ENCODE measurements around the gene NGEF.

Gene NGEF

DNA sequence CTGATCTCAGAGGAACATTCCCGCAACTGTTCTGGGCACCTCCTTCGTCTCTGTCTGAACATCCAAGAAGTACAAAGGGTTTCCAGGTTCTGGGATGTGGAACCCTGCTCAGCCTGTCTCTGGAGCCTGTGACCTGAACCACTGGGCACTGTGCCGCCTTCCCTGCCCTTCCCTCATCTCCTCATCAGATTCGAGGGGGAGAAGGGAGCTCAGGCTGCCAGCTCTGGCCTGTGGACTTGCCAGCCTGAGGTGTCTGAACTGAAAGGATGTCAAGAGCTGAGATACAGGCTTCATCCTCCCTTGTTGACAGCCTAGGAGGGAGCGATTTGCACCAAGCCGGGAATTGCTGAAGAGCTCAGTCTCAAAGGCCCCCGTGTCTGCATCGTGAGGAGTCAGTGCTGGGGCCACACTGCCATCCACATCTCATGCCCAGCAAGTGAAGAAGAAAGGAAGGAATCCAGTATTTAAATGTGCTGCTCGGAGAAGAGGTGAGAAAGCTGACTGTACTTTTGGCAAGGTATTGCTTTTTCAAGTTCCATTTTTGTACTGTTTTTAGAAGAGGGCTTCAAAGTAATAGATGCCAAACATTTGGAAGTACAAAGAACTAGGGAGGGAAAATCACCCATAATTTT, 32.0 kb upstream of the NGEF start:
- no peak for DNase-seq

DNA sequence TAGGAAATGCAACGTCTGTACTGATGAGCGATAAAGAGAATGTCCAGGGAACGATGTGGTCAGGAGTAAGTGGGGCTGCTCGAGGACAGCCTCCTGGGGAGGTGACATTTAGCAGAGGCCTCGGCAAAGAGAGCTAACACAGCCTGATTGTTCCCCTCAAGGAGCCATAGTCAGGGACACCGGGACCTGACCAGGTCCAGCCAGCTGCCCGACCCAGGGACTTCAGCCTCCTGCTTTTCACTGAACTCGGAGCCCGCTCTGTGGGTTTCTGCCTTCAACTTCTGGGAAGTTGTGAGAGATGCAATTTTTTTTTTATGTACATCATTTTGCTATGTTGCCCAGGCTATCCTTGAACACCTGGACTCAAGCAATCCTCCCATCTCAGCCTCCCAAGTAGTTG, 29.5 kb upstream of the NGEF start:
- no peak for DNase-seq

DNA sequence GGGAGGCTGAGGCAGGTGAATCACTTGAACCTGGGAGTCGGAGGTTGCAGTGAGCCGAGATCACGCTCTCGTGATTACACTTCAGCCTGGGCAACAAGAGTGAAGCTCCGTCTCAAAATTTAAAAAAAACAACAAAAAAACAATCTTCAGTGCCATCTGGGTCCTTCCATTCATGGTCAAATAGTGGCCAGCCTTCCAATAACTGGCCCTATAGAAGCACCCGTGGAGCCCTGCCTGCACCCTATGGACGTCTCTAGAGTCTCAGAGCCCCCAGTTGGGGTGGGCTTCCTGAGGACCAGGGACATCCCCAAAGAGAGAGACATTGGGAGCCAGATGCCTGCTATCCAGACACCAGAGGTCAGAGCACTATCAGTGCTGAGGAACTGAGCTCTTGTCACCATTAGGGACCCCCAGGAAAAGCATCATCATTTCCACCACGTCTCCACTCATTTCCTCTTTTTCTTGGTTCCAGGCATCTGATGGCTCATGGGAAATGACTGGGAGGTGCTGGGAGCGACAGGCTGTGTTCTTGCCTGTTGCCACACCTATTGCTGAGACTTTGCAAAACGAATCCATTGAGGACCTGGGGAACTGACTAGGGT, 28.8 kb upstream of the NGEF start:
- no peak for DNase-seq

DNA sequence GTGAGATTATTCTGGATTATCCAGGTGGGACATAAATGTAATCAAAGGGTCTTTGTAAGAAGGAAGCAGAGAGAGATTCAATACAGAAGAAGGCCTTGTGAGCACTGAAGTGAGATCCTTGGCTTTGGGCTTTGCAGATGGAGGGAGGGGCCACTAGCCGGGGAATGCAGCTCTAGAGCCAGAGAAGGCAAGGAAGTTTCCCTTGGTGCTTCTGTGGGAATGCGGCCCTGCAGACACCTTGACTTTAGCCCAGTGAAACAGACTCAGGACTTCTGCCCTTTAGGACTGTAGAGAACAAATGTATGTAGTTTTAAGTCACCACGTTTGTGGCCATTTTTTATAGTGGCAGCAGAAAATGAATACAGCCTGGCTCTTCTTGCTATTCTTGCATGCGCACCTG, 27.5 kb upstream of the NGEF start:
- DNase-seq = no peak

DNA sequence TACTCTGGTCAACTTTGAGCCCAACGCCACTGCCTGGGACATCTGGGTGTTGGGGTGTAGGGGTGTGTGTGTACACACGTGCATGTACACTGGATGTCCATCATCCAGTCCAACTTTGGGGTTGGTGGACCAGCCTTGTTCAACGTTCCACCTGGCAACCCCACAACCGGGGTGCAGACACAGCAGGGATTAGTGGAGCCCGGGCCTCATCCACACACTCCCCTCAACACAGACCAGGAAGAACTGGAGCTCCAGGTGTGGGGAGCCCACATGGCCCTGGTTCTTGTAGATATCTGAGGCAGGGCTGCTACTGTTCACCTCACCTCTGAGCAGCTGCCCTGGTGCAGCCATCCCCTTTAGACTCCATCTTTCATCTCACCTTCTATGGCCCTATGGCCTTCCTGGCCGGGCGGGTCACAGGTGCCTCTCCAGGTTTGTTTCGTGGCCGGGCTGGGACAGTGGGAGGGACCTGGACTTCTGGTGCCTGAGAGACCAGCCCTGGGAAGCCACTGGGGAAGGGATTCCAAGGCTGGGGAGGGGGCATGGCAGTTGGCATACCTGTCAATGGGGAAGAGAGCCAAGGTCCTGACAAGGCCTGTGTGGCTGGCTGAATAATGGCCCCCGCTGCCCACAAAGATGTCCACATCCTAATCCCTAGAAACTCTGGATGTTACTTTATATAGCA, 26.9 kb upstream of the NGEF start:
- DNase-seq = no peak

DNA sequence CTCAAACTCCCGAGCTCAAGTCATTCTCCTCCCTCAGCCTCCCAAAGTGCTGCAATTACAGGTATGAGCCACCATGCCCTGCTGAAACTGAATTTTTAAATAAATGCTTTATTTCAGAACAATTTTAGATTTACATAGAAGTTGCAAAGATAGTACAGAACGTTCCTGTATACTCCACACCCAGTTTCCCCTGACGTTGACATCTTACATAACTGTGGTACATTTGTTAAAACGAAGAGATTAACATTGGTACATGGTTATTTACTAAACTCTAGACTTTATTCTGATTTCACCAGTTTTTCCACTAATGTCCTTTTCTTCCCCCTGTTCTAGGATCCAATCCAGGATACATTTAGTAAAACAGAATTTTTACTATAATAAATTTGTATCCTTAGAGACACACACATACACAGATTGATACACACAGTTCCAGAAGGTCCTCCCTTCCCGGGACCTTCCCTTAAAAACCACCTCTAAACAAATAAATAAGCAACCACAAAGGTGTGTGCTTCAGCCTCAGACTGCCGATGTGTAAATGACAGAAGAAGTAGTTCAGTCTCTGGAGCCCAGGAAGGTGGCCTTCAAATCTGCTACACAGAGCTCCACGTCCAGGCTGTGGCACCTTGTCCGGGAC, 26.3 kb upstream of the NGEF start:
- DNase-seq = no peak

DNA sequence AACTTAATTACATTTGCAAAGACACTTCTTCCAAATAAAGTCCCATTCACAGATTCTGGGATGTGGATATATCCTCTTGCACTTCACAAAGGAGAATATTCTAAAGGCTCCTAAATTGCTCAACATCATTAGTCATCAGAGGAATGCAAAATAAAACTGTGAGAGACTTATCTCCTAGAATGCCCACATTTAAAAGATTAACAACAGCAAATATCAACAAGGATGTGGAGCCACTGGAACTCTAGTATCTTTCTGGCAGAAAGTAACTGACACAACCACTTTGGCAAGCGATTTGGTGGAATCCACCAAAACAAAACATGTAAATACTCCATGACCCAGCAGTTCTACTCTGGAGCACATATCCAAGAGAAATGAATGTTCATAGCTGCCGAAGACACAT, 24.0 kb upstream of the NGEF start:
- no peak for DNase-seq

DNA sequence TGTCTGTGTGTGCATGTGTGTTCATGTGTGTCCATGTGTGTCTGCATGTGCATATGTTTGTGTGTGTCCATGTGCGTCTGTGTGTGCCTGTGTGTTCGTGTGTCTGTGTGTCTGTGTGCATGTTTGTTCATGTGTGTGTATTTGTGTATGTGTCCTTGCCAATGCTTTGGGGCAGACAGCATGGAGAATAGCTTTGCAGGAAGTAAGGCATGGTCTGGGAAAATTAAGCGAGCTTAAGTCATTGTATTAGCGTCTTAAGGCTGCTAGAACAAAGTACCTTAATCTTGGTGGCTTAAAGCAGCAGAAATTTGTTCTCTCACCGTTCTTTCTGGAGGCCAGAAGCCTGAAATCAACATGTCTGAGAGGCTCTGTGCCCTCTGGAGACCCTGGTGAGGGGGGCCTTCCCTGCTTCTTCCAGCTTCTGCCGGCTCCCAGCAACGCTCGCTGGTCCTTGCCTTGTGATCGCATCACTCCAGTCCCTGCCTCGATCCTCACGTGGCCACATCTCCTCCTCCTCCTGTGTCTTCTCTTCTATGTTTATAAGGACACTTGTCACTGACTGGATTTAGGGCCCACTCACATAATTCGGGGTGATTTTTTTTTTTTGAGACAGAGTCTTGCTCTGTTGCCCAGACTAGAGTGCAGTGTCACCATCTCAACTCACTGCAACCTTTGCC, 23.2 kb upstream of the NGEF start:
- DNase-seq = no peak

DNA sequence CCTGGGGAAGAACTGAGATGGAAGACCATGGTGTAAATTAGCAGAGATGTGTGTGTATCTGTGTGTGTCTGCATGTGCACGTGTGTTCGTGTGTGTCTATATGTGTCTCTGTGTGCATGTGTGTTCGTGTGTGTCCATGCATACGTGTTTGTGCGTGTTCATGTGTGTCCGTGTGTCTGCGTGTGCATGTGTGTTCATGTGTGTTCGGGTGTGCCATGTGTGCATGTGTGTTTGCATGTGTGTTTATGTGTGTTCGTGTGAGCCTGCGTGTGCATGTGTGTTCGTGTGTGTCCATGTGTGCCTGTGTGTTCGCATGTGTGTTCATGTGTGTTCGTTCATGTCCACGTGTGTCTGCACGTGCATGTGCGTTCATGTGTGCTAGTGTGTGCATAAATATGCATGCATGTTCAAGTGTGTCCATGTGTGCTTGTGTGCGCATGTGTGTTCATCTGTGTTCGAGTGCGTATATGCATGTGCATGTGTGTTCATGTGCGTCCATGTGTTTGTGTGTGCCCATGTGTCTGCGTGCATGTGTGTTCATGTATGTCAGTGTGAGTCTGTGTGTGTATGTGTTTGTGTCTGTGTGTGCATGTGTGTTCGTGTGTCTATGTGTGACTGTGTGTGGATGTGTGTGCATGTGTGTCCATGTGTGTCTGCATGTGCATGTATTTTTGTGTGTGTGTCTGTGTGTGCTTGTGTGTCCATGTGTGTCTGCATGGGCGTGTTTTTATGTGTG, 22.5 kb upstream of the NGEF start:
- DNase-seq = no peak

DNA sequence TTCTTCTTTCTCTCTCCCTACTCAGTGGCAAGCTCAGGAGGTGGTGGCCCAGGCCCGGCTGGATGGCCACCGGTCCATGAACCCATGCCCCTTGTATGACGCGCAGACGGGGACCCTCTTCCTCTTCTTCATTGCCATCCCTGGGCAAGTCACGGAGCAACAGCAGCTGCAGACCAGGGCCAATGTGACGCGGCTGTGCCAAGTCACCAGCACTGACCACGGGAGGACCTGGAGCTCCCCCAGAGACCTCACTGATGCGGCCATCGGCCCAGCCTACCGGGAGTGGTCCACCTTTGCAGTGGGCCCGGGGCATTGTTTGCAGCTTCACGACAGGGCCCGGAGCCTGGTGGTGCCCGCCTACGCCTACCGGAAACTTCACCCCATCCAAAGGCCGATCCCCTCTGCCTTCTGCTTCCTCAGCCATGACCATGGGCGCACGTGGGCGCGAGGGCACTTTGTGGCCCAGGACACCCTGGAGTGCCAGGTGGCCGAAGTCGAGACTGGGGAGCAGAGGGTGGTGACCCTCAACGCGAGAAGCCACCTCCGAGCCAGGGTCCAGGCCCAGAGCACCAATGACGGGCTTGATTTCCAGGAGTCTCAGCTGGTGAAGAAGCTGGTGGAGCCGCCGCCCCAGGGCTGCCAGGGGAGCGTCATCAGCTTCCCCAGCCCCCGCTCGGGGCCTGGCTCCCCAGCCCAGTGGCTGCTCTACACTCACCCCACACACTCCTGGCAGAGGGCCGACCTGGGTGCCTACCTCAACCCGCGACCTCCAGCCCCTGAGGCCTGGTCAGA, 21.2 kb upstream of the NGEF start:
- DNase-seq = no peak

DNA sequence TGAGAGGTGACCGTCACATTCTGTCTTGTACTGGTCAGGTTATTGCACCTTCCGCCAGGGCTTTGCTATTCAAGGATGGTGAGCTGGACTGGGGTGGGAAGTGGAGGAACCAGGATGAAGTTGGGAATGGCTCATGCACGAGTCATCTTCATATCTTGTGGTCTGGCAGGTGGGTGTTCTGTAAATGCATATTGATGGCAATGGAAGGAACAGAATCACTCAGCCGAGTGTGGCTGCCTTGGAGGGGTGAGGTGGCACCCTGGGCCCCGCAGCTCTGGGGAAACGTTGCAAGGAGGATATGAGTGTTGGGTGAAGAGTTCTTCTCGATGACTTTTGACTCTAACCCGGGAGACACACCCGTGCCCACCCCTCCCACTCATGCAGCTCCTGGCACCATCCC, 20.6 kb upstream of the NGEF start:
- no peak for DNase-seq

DNA sequence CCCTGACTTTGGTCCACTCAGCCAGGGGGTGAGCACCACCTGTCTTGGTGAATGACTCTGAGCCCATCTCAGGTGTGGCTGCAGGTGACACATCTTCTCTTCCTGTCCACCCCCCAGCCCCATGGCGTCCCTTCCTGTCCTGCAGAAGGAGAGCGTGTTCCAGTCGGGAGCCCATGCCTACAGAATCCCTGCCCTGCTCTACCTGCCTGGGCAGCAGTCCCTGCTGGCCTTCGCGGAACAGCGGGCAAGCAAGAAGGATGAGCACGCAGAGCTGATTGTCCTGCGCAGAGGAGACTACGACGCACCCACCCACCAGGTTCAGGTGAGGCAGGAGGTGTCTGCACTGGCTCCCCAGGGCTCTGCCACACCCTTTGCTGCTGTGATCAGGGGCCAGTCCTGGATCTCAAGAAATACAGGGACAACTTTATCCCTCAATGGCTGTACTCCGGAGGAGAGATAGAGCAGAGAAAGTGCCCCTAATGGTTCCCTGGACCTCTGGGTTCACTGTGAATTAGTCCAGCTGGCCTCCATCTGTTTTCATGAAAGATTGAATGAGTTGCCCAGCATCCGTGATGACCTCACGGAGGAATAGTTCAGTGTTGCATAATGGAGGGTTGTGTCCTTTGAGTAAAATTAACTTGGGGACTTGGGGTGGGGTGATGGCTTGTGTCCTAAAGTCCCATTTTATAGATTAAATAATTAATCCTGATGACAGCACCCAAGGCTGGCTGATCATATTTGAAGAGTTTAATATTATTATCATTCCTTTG, 19.7 kb upstream of the NGEF start, which contains the start of gene NEU2:
NEU2 (plus strand) TSS at position 122 of the 770 bp plus-strand sequence; CDS start at position 122, 0 bp downstream.
- no peak for DNase-seq

DNA sequence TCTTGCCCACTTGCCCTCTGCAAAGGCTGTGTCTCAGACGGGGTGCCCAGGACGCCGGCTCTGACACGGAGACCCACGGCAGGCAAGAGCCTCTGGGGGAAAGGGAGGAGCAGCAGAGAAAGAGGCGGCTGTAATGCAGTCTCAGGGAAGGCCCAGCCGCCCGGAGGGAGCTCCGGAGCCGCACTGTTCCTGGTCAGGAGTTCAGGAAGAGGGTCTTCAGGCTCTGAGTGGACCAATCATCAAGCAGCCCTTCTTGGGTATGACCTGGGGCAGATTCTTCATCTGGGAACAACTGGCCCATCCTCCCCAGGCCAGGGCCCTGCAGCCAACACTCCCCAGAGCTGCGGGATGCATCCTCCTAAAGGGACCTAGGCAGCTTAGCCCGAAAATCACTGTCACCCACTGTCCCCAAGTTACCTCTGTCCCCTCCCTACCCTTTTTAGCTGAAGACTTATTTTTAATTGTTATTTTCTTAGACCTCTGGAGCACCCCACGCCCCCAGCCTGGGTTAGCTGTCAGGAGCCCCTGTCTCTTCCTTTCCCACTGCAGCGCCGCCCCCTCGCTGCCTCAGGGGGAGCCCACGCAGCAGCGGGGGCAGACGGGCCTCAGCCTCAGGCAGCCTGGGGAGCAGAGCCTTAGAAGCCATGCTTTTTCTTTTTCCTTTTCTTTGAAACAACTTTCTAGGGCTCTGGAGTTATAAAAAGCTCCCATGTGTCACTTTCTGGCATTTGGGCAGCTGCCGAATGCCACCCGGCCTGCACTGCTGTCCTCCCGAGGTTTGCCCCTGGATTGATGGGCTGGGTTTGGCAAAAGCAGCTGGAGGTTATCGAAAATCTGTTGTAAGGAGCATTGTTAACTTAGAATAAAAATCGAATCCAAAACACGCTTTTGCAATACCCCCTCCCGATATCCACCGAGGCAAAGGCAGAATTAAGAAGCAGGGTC, 18.8 kb upstream of the NGEF start:
- no peak for DNase-seq

DNA sequence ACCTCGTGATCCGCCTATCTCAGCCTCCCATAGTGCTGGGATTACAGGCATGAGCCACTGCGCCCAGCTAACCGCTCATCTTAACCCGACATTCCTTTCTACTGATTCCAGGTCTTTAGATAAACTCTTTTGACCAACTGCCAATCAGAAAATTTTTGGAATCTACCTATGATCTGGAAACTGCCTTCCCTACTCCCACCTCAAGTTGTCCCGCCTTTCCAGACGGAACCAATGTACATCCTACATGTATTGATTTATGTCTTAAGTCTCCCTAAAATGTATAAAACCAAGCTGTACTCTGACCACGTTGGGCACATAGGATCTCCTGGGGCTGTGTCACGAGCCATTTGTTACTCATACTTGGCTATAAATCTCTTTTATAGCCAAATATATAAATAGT, 16.3 kb upstream of the NGEF start:
- no peak for DNase-seq

DNA sequence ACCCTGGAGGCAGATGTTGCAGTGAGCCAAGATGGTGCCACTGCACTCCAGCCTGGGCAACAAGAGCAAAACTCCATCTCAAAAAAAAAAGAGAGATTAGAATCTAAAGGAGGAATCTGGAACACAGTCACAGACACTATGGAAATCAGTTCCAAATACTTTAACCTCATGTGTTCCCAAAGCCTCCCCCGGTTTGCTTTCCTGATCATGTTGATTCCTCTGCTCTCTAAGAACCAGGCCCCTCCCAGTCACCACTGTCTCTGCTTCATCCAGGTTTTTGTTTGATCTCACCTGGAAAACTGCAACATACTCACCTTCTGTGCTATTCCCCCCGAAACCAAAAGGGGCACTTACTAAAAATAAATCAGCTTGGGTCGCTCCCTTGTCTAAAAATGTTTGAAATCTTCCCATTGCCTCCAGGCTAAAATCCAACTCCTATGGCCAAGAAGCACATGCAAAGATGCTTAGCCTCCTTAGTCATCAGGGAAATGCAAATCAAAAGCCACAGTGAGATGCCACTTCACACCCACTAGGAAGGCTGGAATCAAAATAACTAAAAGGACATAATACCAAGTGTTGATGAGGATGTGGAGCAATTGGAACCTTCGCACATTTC, 13.2 kb upstream of the NGEF start:
- no peak for DNase-seq

DNA sequence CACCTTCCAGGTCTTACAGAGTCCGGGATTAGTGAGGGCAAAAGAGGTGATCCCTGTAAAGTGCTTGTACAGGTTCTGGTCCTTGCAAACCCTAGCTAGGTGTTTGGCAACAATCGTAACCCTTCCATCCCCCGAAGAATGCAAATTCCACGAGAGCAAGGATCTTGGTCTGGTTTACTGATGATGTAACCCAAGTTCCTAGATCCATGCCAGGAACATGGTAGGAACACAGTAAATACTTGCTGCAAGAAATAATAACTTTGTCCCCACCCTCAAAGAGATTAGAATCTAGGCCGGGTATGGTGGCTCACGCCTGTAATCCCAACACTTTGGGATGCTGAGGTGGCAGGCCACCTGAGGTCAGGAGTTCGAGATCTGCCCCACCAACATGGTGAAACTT, 12.7 kb upstream of the NGEF start:
- DNase-seq = no peak

DNA sequence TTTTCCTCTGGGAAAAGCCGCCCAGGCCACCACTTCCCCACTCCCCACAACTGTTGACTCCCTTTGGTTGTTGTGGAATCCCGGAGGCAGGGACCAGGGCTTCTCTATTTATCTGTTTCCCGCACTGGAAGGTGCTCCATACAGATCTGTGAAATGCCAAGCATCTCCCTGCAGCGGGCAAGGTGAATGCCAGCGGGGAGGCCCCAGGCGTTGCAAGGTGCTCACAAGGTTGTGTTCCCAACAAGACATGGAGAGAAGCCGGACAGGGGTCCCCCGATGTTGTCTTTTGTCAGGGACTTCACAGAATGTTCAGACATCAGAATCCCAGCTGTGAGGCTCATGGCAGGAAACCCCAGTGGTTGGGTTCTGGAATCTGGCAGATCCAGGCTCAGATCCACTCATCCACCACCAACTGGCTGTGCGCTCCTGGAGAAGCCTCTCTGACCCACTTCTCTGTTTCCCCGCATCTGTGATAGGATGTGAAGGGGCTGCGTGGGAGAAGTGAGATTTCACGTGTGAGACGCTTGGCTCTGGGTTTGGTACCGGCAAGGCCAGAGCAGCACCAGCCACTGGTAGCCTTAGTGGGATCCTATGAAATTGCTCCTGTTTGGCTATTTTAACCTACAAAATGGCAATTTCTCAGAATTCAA, 10.8 kb upstream of the NGEF start:
- no peak for DNase-seq

DNA sequence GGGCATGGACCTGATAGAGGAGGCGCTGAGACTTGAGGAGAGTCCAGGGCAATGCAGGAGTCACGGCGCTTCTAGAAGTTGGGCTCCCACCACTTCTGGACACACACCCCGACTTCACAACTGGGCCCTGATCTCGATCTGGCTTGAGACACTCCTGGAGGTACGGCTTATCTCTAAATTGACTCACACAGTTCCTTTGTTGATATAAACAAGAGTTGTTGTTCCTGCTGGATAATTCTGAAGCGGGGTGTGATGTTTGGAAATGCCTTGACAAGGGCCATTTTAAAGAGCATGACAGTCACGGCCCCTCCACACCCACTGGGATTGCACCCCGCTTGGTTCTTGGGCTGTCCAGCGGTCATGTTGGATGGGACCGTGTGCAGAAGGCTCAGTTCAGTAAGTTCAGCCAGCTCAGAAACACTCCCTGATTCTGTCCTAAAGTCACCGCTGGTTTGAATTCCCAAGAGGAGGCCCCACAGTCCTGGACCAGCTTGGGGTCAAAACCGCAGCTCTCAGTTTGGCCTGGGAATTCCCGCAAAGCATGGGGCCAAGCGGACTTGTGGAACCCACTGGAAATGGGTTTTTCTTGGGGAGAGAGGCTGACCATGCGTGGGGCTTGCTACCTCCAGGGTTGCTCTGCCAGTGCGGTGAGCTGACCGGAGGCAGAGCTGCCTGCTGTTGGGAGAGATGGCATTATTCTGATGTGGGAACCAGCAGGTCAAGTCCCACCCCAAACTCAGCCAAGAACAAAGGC, 10.1 kb upstream of the NGEF start:
- DNase-seq = no peak
